Stimulated activated CD4-positive, alpha-beta T cell treated with anti-CD3 and anti-CD28 coated beads, Interleukin-4, amount 100 ng/mL, for 24 hours (primary cell): ENCODE measurements around the gene PMAIP1.
"Not testable (repeated sequence)": the region's sequence is repeated elsewhere in the genome, so short reads cannot be mapped to it uniquely, and the experiment has no call there.

Experiments used
- DNase-seq: peaks from one replicate; pipeline ENCODE4 v3.0.0-alpha.2; 2020

The PMAIP1 gene

DNA sequence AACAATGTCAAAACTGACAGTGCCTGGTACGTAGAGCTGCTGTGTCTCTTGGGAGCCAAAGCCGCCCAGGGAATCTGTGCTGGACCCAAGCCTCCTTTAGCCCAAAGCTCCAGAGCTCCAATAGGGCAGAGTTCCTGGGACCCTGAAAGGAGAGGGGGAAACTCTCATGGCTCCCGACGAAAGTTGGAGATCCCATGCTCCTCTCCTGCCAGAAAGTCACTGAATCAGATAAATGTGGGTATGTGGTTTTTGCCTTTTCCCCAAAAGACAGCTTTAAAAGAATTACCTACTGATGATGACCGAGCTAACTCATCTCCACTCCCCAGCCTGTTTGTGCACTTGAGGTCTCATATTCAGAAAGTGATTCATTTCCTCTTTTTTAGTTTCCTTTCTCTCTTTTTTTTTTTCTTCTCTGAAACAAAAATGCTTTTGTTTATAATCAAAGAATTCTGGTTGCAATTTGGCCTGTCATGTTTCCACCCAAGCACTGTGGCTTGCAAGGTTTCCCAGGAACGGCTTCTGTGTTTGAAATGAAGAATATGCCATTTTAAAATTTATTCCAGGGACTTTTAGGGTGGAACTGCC, 14.1 kb upstream of the PMAIP1 start:
- DNase-seq, result peak; percentile 43

DNA sequence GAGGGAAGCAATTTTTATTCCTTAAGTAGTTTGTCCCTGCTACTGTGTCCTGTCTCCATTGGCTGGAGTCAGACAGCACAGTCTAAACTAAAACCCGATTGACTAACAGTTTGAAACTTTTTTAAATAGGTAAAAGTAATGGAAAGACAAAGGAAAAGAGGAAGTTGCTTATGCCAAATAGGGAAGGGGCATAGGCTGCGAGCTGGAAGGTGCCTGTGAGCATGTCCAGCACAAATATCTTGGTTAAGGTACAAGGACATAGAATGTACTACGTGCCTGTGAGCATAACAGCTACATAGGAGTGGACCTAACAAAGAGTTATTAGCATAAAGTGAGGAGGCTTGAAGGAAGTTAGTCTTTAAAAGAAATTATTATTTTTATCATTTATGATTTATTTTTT, 13.4 kb upstream of the PMAIP1 start:
- DNase-seq, result not testable (repeated sequence)

- DNase-seq, result no peak
These were observed 7.7 kb upstream of the PMAIP1 start for GRCh38 chr18:59892123-59892522.

DNA sequence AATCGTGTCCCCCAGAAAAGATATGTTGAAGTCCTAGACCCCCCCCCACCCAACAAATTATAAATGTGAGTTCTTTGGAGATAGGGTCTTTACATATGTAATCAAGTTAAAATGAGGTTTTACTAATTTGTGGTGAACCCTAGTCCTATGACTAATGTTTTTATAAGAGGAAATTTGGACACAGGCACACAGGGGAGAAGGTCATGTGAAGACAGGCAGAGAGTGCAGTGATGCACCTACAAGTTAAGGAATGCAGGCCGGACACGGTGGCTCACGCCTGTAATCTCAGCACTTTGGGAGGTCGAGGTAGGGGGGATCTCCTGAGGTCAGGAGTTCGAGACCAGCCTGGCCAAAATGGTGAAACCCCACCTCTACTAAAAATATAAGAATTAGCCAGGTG, 5.8 kb upstream of the PMAIP1 start:
- DNase-seq, result no peak

DNA sequence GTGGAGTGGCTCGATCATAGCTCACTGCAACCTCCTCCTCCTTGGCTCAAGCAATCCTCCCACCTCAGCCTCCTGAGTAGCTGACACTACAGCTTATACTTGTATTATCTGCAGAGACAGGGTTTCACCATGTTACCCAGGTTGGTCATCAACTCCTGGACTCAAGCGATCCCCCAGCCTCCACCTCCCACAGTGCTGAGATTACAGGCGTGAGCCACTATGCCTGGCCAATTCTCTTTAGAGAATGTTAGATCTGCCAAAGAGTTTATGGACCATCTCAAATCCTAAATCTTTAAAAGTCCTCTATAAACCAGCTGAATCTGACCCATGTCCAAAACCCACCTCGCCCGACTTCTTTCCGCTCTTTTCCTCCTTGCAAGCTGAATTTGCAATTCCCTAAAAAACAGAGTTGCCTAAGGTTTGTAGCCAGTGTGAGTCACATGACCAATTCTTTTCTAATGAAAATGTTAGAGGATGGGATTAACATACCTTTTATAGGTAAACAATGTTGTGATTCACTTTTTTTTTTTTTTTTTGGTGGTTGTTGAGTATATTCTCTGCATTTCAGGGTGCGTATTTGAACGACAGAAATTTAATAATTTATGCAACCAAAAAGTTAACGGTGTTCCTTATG, 2.4 kb upstream of the PMAIP1 start:
- DNase-seq, result no peak

DNA sequence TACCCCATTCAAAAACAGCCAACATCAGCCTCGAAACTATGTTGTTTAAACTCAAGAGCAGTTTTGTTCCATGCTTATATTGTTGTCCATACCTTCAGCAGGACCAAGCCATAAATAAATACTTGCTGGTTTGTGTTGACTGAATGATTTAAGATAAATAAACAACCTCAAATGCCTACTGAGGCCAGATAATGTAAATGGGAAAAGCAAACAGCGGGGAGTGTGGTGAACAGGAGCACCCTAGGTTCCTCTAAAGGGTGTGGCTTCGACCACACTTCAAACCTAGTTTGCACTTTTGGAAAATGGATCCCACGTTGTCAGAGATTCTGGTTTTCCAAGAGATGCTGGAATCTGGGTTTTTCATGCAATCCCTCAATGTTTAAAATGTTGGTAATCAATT, 1.7 kb upstream of the PMAIP1 start:
- DNase-seq, result no peak

GRCh38 chr18:59898609-59899297, 1.0 kb upstream of the PMAIP1 start:
- DNase-seq, result peak; percentile 10

DNA sequence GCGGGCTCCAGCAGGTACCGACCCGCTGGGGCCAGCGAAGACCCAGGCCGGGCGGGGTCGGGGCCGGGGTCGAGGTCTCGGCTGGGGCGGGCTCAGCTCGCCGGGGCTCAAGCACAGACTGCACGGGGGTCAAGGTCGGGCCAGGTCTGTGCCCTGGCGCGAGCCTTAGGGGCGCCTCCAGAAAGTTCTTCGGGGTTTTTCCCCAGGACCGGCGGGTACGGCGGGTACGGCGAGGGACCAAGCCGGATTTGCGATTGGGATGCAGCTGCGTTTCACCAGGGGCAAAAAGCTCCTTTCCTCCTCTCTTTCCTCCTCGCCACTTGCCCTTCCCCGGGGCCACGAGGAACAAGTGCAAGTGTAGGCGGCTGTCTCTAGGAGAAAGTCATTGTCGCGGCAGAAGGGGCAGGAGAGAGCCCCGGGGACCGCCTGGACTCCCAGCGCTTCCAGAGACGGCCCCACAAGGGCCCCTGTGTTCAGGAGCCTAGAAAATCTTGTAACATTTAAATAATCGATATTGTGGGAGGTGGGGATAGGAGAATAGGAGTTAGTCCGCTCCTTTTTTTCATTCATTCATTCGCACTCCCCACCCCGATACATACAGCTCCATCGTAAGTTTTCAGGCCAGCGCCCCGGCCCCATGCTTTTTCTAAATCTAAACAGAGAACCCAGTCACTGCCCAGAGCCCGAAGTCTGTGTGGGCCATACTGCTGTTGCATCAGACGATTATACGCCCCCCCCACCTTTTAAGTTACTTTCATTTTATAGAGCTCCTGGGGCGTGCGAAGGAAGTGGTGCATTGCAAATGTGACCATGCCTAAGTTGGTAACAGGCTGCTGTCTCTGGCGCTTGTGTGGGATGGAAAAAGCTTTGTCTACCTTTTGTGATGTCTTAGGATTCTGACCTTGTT, 679 bp downstream of the PMAIP1 start:
- DNase-seq, result peak; percentile 74

GRCh38 chr18:59902131-59902992, 2.6 kb downstream of the PMAIP1 start:
- peak; percentile 32 for DNase-seq

- no peak for DNase-seq
These were observed 3.3 kb downstream of the PMAIP1 start for GRCh38 chr18:59902993-59903610.

DNA sequence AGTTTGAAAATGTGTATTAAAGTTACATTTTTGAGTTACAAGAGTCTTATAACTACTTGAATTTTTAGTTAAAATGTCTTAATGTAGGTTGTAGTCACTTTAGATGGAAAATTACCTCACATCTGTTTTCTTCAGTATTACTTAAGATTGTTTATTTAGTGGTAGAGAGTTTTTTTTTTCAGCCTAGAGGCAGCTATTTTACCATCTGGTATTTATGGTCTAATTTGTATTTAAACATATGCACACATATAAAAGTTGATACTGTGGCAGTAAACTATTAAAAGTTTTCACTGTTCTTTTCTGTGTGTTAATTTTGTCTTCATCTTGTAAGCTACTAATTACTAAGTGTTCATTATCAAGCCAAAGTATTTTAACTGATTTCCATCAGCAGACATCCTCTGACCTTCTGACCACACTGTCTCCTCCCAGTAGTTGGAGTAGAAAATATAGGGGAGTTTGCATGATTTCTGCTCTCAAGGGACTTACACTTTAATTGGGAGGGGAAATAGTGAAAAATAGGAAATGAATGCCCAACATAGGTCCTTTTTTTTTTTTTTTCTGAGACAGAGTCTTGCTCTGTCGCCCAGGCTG, 4.3 kb downstream of the PMAIP1 start:
- DNase-seq, result no peak

DNA sequence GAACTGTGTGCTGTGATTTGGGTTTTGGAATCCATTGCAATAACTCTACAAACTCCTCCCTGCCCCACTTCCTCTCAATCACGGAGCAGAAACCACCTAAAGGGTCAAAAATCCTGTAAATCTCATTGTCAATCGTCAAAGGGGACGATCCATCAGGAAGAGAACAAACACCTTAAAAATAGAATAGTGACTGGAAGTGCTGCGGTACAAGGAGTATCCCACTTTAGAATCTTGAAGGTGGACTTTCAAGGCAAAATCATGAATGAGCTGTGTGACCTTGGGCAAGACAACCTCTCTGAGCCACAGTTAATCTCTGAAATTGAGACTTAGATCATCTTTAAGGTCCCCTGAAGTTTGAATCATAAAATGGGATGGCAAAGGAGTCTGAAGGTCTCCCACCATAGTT, 5.9 kb downstream of the PMAIP1 start:
- DNase-seq, result no peak

GRCh38 chr18:59906203-59906602, 6.4 kb downstream of the PMAIP1 start:
- no peak for DNase-seq

DNA sequence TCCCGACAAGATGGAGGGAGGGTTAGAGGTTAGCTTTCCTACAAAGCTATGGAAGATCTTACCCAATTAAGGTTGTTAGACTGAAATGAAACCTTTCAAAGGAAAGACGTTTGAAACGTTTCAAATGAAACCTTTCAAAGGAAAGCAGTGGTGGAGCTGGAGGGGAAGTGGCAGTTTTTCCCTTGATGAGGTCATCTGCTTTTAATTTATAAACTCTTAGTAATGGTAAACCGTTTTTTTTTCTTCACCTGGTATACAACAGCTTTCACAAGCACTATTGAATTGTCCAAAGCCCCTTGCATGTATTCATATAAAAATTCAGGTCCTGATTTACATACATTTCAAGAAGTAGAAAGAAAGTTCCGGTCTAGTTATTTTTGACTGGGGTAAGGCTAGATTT, 7.4 kb downstream of the PMAIP1 start:
- no peak for DNase-seq

DNA sequence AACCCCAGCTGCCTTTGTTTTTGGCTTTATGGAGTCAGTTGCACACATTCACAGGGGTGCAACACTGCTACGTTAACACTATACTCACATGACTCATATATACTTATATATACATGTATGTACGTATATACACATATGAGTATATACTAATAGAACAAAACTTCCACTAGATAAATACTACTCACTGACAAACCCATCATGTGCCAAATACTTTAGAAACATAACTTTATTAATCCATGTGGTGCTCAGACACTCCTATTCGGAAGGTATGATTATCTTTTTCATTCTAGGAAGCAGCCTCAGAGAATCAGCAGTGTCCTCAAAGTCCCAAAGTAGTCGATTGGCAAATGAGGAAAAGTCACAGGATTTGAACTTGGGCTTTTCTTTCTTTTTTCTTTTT, 7.9 kb downstream of the PMAIP1 start:
- DNase-seq, result no peak

- no peak for DNase-seq
These were observed 9.0 kb downstream of the PMAIP1 start for GRCh38 chr18:59908799-59909198.

GRCh38 chr18:59909289-59910036, 9.7 kb downstream of the PMAIP1 start:
- no peak for DNase-seq

GRCh38 chr18:59910967-59911366, 11.2 kb downstream of the PMAIP1 start:
- no peak for DNase-seq

GRCh38 chr18:59911600-59911999, 11.8 kb downstream of the PMAIP1 start:
- no peak for DNase-seq

- no peak for DNase-seq
These were observed 12.3 kb downstream of the PMAIP1 start for GRCh38 chr18:59912007-59912550.
